Stimulated activated CD8-positive, alpha-beta memory T cell treated with anti-CD3 and anti-CD28 coated beads, Interleukin-7, amount 100 ng/mL, for 24 hours (primary cell): ENCODE results near the gene FIGNL2.

ENCODE experiments used
- DNase-seq: peaks from one replicate; pipeline ENCODE4 v3.0.0-alpha.2; 2020; ENCODE audit warnings: low read depth

The FIGNL2 gene

DNA sequence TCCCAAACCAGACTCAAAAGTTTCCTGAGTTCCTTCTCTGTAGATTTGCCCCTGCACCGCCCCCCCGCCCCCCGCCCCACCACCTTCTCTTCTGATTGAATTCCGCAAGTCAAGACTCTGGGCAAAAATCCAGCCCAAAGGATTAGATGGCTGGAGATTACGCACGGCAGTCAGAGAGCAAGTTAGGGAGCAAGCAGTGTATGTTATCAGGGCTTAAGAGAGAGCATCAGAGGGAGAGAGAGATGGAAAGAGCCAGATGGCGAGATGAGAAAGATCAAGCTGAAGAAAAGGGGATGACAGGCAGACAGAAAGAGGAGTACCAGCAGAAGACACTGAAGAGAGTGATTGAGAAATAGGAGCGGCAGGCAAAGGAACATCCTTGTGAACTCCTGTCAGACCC lies 25.5 kb upstream of the FIGNL2 start:
- no peak for DNase-seq

DNA sequence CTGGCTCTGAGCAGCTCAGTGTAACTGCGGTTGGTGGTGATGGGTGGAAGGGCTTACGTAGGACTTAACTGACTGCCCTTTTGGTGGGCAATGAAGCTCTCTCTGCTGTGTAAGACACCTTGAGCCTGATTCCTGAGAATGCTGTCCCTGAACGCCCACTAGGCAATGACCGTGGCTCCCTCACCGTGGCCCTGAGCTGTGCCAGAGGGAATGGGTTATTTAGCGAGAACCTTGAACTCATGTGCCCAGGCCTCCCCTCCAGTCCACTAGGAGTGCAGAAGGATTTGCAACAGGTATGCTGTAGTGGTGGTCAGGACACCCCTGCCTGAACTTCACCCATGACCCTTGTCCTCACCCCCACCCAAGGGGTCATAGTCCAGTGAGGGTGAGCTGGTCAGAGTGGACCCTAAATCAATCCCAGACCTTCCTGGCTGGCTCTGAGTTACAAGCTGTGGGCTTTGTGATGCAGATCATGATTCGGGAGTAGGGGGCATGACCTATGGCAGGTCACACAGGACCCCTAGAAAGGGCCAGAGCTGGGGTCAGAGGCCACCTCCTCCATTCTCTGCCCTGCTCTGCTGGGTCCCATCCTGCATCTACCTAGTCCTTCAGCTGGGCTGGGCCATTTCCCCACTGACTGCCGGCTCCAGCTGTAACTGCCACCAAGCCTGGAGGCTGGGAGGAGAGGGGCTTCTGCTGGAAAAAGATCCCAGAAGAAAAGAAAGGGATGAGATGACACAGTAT lies 24.9 kb upstream of the FIGNL2 start:
- no peak for DNase-seq

- DNase-seq = no peak
Observed at GRCh38 chr12:51872689-51872981, 24.1 kb upstream of the FIGNL2 start.

DNA sequence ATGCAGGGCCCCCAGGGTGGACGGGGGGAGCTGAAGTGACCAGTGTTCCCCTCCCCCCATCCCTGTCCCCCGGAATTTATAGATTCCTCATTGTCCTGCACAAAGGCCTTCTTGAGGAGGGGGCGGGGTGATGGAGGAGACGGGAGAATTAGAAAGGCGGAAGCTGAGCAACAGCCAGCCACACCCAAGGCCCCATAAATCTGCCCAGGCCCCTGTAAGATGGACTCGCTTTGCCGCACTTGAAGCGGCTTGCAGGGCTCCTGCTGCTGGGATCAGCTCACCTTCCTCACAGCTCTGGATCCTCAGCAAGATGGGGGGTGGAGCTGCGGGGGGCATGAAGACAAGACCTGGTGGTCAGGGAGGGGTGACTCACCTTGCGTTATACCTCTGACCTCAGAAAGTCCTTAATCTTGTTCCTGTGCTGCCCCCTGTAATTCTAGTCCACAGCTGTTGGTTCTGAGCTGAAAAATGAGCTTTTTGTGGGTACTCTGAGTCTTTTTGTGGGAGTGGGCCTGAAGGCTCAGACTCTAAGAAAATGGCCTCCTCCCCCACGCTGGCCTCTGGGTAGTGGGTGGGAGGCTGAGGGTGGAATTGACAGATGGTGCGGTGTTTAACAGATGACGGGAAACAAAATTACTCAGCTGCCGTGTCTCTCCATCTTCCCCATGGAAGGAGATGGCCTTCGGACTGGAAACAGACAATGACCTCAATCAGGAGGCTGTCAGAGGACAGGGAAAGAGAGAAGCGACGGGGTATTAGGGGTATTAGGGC lies 23.6 kb upstream of the FIGNL2 start:
- DNase-seq = no peak

DNA sequence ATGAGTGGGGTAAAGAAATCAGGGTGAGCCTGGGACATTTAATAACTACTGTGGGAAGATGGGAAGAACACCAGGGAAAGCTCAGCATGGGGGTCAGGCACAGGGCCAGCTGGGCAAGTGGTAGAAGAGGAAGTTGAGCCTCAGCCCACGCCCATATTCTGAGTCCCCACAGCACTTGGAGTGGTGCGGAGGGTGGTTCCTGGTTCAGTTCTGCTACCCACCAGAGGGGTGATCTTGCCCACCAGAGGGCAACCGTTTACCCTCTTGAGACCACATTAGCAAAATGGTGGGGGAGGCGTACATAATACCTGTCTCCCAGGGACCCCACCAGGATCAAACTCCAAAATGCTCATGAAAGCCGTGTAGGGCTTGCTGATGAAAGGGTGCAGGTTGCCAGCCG lies 22.6 kb upstream of the FIGNL2 start:
- DNase-seq = no peak

DNA sequence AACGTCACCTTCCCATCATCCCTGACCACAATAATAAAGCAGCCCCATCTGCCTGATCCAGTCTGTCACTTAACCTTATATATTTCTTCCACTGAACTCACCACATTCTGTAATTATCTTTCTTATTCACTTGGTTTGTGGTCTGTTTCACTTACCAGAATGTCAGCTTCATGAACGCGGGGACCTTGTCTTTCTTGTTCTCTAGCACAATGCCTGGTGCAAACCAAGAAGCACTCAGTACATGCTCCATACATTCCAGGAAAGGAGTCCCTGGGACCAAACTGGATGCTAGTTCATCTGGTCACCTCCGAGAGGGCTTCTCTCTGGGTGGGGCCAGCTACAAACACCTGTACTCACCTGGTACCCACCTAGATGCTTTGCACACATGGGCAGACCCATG lies 22.0 kb upstream of the FIGNL2 start:
- DNase-seq = no peak

DNA sequence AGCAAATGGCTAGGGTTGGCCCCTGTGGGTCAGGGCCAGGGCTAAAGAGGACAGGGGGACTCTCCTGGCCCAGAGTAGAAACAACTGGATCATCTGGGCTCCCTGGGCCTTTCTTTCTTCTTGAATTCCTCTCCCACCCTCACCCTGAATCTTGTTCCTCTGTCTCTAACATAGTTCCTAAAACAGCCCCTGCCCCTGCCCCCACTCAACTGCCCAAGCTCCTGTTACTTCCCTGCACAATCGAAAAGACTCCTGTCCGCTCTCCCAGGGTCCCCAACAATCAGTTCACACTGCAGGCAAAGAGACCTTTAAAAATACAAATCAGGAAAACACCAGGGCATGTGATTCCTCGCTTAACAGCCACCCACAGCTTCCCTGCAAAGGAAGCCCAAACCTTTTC lies 21.4 kb upstream of the FIGNL2 start:
- DNase-seq = no peak

DNA sequence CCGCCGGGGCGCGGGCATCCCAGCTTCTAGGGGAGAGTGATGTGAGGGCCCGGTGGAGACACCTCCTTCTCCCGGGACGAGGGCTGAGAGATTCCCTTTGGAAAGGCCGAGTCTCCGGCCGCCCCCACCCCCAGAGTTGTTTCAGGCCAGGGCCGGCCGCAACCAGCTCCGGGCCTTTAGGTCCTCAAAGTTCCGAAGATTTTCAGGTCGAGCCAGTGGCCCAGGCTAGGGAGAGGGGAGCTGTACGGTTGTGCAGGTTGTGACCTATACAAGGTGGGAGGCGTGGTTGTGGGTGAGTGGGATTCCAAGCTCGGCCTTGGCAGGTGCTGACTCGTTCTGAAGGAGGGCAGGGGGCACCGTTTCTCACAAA lies 21.0 kb upstream of the FIGNL2 start:
- DNase-seq = no peak

GRCh38 chr12:51868821-51869495 lies 20.4 kb upstream of the FIGNL2 start:
- DNase-seq = no peak

DNA sequence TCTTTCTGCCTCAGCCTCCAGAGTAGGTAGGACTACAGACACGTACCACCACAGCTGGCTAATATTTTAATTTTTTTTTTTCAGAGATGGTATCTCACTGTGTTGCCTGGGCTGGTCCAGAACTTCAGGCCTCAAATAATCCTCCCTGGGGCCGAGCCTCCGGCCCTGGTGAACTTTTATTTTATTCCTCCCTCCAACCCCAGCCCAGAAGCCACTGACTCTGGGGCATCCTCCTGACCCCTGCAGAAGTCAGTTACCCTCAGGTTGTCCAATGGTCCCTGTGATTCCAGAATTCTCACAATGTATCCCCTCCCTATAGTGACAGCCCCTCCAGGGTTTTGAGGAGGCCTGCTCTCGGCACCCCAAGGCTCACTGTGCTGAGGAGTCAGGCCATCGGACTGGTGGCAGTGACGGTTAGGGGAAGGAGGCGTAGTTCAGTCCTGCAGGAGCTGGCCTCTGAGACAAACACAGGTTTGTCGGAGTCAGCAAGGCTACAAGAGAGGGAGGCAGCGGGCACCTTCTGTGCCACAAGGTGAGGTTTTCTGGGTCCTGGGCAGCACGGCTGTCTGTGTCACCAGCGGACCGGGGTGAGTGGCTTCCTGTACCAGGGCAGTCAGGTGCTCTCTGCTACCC lies 19.4 kb upstream of the FIGNL2 start:
- no peak for DNase-seq

GRCh38 chr12:51867371-51867770 lies 18.9 kb upstream of the FIGNL2 start:
- DNase-seq = no peak

GRCh38 chr12:51866762-51867161 lies 18.2 kb upstream of the FIGNL2 start:
- DNase-seq = no peak

GRCh38 chr12:51866324-51866723 lies 17.8 kb upstream of the FIGNL2 start:
- DNase-seq = no peak

DNA sequence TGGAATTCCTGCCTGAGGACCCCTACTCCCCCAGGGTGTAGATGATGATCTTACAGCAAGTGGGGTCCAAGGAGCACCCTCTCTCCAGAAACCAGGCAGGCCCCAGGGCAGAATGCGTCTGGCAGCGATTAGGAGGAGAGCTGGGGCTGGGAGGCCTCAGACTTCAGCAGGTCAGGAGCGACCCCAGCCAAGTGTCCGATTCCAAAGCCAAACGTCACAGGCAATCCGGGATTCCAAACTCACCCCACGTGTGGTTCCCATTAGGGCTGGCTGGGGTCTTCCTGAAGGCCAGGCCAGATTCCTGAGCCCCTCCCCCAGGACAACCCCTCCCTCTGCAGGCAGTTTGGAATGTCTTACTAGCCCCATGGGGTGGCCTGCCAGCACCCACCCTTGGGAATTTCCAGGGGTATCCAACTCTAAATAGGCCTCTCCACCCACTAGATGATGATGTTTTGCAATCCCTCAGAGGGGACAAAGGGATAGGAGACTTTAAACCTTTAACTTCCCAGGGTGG lies 17.3 kb upstream of the FIGNL2 start:
- DNase-seq = no peak

DNA sequence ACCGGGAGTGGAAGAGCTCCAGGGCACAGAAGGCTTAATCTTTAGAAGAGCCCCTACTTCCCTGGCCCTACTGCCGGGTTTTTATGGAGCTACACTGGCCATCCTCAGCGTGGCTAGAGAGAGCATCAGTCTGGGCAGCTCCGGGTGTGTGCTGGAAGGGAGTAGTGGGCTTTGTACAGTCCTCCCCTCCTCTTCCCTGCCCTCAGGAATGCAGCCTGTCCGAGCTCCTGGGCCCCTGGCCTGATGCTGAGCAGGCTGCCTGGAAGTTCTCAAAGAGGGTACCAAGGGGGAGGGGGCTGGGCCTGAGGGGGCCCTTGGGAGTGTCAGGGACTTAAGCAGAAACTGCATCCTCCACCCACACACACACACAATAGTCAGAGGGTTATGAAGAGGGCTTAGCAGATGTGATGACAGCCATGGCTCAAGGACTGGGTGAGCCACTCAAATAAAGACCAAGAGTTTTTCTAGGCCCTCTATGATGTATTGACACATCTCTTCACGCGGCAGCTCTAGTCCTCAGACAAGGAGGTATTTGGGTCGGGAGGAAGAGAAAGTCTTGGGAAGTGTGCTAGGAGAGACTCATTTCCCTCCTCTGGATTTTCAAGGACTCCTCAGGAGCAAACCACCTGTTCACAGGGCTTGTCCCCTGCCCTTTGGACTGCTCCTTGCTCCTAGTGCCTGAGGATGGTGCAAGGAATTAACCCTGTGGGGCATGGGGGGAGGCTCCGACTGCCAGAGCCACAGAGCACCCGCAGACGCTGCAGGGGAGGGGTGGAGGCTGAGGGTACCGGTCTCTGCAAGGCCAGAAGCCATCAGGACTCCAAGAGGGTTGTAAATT lies 16.5 kb upstream of the FIGNL2 start:
- no peak for DNase-seq

- no peak for DNase-seq
Observed at GRCh38 chr12:51863933-51864832, 15.7 kb upstream of the FIGNL2 start.

DNA sequence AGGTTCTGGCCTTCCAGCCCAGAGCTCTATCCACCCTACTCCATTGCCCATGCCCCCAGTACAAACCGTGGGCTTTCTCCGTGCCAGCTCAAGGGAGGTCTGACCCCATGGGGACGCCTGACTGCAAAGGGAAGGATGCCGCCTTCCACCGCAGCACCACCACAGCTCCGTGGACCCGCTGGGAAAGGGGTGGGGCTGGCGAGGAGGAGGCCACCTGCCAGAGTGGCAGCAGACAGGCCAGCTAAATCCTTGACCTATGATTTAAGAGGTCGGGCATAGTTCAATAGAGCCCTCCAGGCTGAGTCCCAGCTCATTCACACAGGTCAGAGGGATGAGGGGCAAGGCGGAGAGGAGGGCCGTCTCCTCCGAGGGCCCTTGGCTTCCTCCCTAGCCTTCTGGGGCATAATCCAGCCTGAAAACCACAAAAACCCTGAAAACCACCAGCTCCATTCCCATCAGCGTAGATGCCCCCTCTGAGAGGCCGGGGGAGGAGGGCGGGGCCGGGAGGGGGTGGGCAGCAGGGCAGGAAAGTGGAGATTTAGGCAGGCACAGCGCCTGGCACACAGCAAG lies 14.9 kb upstream of the FIGNL2 start:
- DNase-seq = no peak

DNA sequence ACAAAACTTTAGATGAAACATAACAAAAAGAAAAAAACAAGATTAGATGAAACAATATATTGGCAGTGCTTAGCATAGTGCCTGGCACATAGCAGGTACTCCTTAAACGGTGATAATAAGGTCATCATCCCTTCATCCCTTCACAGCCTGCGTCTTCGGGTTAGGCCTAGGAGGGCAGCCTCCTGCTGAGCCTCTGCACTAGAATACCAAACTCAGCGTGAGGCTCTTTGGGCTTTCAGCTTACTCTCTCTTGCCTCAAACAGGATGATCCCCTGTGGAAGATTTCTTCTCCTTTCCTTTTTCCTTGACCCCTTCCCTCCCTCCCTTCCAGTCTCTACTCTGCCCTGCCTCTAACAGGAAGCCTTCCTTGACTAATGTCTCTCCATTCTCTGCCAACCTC lies 14.4 kb upstream of the FIGNL2 start:
- DNase-seq = no peak

DNA sequence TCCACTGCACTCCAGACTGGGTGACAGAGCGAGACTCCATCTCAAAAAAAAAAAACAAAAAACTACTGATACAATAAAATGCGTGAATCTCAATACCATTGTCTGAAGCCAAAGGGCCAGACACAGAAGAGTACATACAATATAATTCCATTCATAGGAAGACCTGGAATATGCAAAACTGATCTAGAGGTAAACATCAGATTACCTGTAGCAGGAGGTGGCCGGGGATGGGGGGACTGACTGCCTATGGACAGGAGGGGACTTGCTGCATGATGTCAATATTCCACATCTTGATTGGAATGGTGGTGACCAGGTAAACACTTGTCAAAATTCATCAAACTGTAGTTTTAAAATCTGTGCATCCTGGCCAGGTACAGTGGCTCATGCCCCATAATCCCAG lies 12.5 kb upstream of the FIGNL2 start:
- no peak for DNase-seq
